PC-3 (cell line): ENCODE measurements around the gene TTC27. TPM values are rescaled to one million over a fixed set of nuclear protein-coding genes. Genes with fewer than 3 reads are reported as not detected.

Experiments used
- ATAC-seq: fragments of 200-7000 bp; cut with Tn5 transposase; 2 replicates; pipeline ENCODE4 v1.9.1; 2020; ENCODE audit warnings: mild to moderate bottlenecking, moderate library complexity
- BruUV-seq: library from RNA; stranded (reverse); fragments of 400-500 nt; replicated peaks from 2 replicates; lab custom pipeline; 2021; lab: Mats Ljungman, UMichigan
- CTCF ChIA-PET: fragments of 300-600 bp; sonication (Branson Sonifier 250); formaldehyde crosslinking; loops from one replicate; lab custom pipeline; 2022; ENCODE audit warnings: antibody characterized with exemption; lab: Charles Lee
- POLR2A ChIA-PET: fragments of 300-600 bp; sonication (Branson Sonifier 250); formaldehyde crosslinking; loops from one replicate; lab custom pipeline; 2022; ENCODE audit warnings: antibody characterized with exemption; ENCODE audit not compliant: unreplicated experiment; lab: Charles Lee
- DNase-seq: peaks from one replicate; pipeline ENCODE4 v3.0.0-alpha.2; 2015
- H2AFZ ChIP-seq: fragments of 300-600 bp; sonication (generic); 2 replicates; pipeline ENCODE4 v1.6.0; 2016; ENCODE audit warnings: antibody characterized with exemption, low read length
- H3F3A ChIP-seq: fragments of 300-600 bp; sonication (generic); one replicate; pipeline ENCODE4 v1.6.0; 2017; ENCODE audit warnings: antibody characterized with exemption, low read length, control low read depth, mild to moderate bottlenecking; ENCODE audit not compliant: unreplicated experiment
- H3K27ac ChIP-seq: fragments of 300-600 bp; sonication (generic); 2 replicates; pipeline ENCODE4 v1.5.1; 2016; ENCODE audit warnings: mild to moderate bottlenecking, low read length
- H3K27me3 ChIP-seq: fragments of 300-600 bp; sonication (generic); 2 replicates; pipeline ENCODE4 v1.6.1; 2016; ENCODE audit warnings: low read length, mixed read lengths
- H3K36me3 ChIP-seq: fragments of 300-600 bp; sonication (generic); 2 replicates; pipeline ENCODE4 v1.6.1; 2016; ENCODE audit warnings: low read depth, mixed run types, low read length, mixed read lengths
- H3K4me1 ChIP-seq: fragments of 300-600 bp; sonication (generic); 2 replicates; pipeline ENCODE4 v1.5.1; 2016; ENCODE audit warnings: low read length; ENCODE audit not compliant: insufficient read depth
- H3K4me2 ChIP-seq: fragments of 300-600 bp; sonication (generic); 2 replicates; pipeline ENCODE4 v1.6.0; 2016; ENCODE audit warnings: low read length
- H3K4me3 ChIP-seq: fragments of 300-600 bp; sonication (generic); 2 replicates; pipeline ENCODE4 v1.5.1; 2016; ENCODE audit warnings: mild to moderate bottlenecking, low read length, mixed read lengths
- H3K79me2 ChIP-seq: fragments of 300-600 bp; sonication (generic); 2 replicates; pipeline ENCODE4 v1.6.1; 2017; ENCODE audit warnings: low read length, mixed read lengths
- H3K9ac ChIP-seq: fragments of 300-600 bp; sonication (generic); 2 replicates; pipeline ENCODE4 v1.6.0; 2016; ENCODE audit warnings: mild to moderate bottlenecking, low read length
- H3K9me2 ChIP-seq: fragments of 300-600 bp; sonication (generic); replicated peaks from 2 replicates; pipeline ENCODE4 v1.6.1; 2016; ENCODE audit warnings: mixed run types, low read length, mixed read lengths
- H3K9me3 ChIP-seq: fragments of 300-600 bp; sonication (generic); 2 replicates; pipeline ENCODE4 v1.6.1; 2016; ENCODE audit warnings: low read length, mixed read lengths
- H4K20me1 ChIP-seq: fragments of 300-600 bp; sonication (generic); 2 replicates; pipeline ENCODE4 v1.6.1; 2016; ENCODE audit warnings: low read length, mixed read lengths
- CTCF ChIP-seq: fragments of 300-600 bp; sonication (generic); conservative IDR thresholded peaks from 2 replicates; pipeline ENCODE4 v1.5.1; 2017; ENCODE audit warnings: antibody characterized with exemption, low read depth, mild to moderate bottlenecking, low read length
- EZH2 ChIP-seq: fragments of 300-600 bp; sonication (generic); IDR thresholded peaks from one replicate; pipeline ENCODE4 v1.6.1; 2017; ENCODE audit warnings: antibody characterized with exemption, mild to moderate bottlenecking, low read length; ENCODE audit not compliant: unreplicated experiment
- EZH2phosphoT487 ChIP-seq: fragments of 300-600 bp; sonication (generic); IDR thresholded peaks from 2 replicates; pipeline ENCODE4 v1.6.1; 2018; ENCODE audit warnings: mild to moderate bottlenecking, antibody characterized with exemption, low read length, borderline replicate concordance
- intact Hi-C: fragments of 100-400 bp; cut with micrococcal nuclease; formaldehyde crosslinking; loops from 2 replicates; pipeline ENCODE4 v1.9.0; 2023
- total RNA-seq: library from RNA; depleted of rRNA; stranded (reverse); fragments of >200 nt; gene quantifications from 2 replicates; pipeline ENCODE4 v1.2.3, GENCODE V29; 2014

The TTC27 gene
- total RNA-seq, 1 experiment from 2014 or later, result 33.0 TPM

GRCh38 chr2:32775954-32776353, 148.1 kb downstream of the TTC27 start:
- no peaks in the 10 kb centered on the region for H4K20me1 ChIP-seq
- ATAC-seq, result no peak

GRCh38 chr2:32777714-32778113, 149.9 kb downstream of the TTC27 start:
- ChIA-PET POLR2A (no interaction called here), CTCF (no interaction called here)
- intact Hi-C loops, result loop anchor here (10.0 kb wide), 1 partner anchor 597 kb away; no protein-coding TSS in a partner anchor
- Histone ChIP-seq H3K79me2 (no peaks in the 10 kb centered on the region), H3F3A (no peaks in the 10 kb centered on the region), H3K36me3 (peaks cover 9% of the 10 kb centered on the region; the same call in 1 of the 2 replicates), H4K20me1 (no peaks in the 10 kb centered on the region), H3K9ac (no peak overlapping the region), H3K9me3 (no peaks in the 10 kb centered on the region), H3K9me2 (no peaks in the 10 kb centered on the region), H3K4me1 (no peaks in the 10 kb centered on the region), H3K4me3 (no peak overlapping the region), H3K27me3 (no peaks in the 10 kb centered on the region), H3K4me2 (no peak overlapping the region), H2AFZ (no peak overlapping the region), H3K27ac (no peak overlapping the region)
- DNase-seq, result no peak
- TF ChIP-seq EZH2, result no peak
- no peak for TF ChIP-seq CTCF
- no peak for TF ChIP-seq EZH2phosphoT487
- ATAC-seq, result no peak
- no TSS peak for BruUV-seq

More at GRCh38 chr2:32775954-32776353, 148.1 kb downstream of the TTC27 start:
- no peak overlapping the region for H3K4me2 ChIP-seq
- CTCF ChIA-PET, result interaction anchor here (0.7 to 1.1 kb wide), 2 partner anchors 162 to 257 kb away, joined by 5 to 7 read pairs; no protein-coding TSS in a partner anchor
- intact Hi-C loops, result loop anchor here (10.0 kb wide), 1 partner anchor 599 kb away; no protein-coding TSS in a partner anchor
- H3K9me3 ChIP-seq, result no peaks in the 10 kb centered on the region
- H2AFZ ChIP-seq, result no peak overlapping the region
- H3K9me2 ChIP-seq, result no peaks in the 10 kb centered on the region
- H3K27ac ChIP-seq, result no peak overlapping the region
- no peak overlapping the region for H3K9ac ChIP-seq
- H3K79me2 ChIP-seq, result no peaks in the 10 kb centered on the region
- POLR2A ChIA-PET, result no interaction called here
- H3K27me3 ChIP-seq, result no peaks in the 10 kb centered on the region
- no peak for DNase-seq
- no peak for TF ChIP-seq EZH2
- TF ChIP-seq EZH2phosphoT487, result no peak
- no peak for TF ChIP-seq CTCF
- H3K36me3 ChIP-seq, result peaks cover 4% of the 10 kb centered on the region; the same call in 1 of the 2 replicates
- no peak overlapping the region for H3K4me3 ChIP-seq
- H3F3A ChIP-seq, result no peaks in the 10 kb centered on the region
- no TSS peak for BruUV-seq
- no peaks in the 10 kb centered on the region for H3K4me1 ChIP-seq

GRCh38 chr2:32780961-32781360, 153.1 kb downstream of the TTC27 start:
- Histone ChIP-seq H4K20me1 (no peaks in the 10 kb centered on the region), H3K4me3 (no peak overlapping the region), H3K27ac (no peak overlapping the region), H2AFZ (no peak overlapping the region), H3K36me3 (peaks cover 12% of the 10 kb centered on the region; the same call in 1 of the 2 replicates), H3K9me3 (no peaks in the 10 kb centered on the region), H3K79me2 (no peaks in the 10 kb centered on the region), H3F3A (no peaks in the 10 kb centered on the region), H3K9ac (no peak overlapping the region), H3K27me3 (no peaks in the 10 kb centered on the region), H3K9me2 (no peaks in the 10 kb centered on the region), H3K4me2 (no peak overlapping the region), H3K4me1 (no peaks in the 10 kb centered on the region)
- TF ChIP-seq CTCF (no peak), EZH2 (no peak), EZH2phosphoT487 (no peak)
- ChIA-PET CTCF (no interaction called here), POLR2A (no interaction called here)
- DNase-seq, result no peak
- ATAC-seq, result no peak
- intact Hi-C loops, result no loop called here
- BruUV-seq, result no TSS peak
